MM.1S (cell line): ENCODE measurements around the gene MYO16.

Experiments used
- CTCF ChIP-seq: fragments of 300-600 bp; sonication (generic); IDR thresholded peaks from 2 replicates; pipeline ENCODE4 v1.5.1; 2016; ENCODE audit warnings: antibody characterized with exemption, low read length, mixed read lengths
- EZH2phosphoT487 ChIP-seq: fragments of 300-600 bp; sonication (generic); IDR thresholded peaks from 2 replicates; pipeline ENCODE4 v1.6.1; 2018; ENCODE audit warnings: antibody characterized with exemption, low read length

GRCh38 chr13:108789476-108789875 is 160.1 kb downstream of the MYO16 start:
- TF ChIP-seq CTCF (no peak), EZH2phosphoT487 (no peak)
